OCI-LY1 (cell line): ENCODE data around the gene MYBBP1A.

ENCODE experiments used
- EZH2 ChIP-seq: fragments of 200-600 bp; sonication (generic), shearing (Covaris generic); IDR thresholded peaks from 2 replicates; pipeline ENCODE4 v1.8.0; 2017; ENCODE audit warnings: borderline replicate concordance, mixed run types, mild to moderate bottlenecking, antibody characterized with exemption, low read length, moderate library complexity, mixed read lengths
- TF ChIP-seq, protein P1 (sequence below): fragments of 200-600 bp; sonication (generic), shearing (Covaris generic); IDR thresholded peaks from 2 replicates; pipeline ENCODE4 v1.5.1; 2017; ENCODE audit warnings: mild to moderate bottlenecking, antibody characterized with exemption, low read length, moderate library complexity, mixed read lengths

DNA sequence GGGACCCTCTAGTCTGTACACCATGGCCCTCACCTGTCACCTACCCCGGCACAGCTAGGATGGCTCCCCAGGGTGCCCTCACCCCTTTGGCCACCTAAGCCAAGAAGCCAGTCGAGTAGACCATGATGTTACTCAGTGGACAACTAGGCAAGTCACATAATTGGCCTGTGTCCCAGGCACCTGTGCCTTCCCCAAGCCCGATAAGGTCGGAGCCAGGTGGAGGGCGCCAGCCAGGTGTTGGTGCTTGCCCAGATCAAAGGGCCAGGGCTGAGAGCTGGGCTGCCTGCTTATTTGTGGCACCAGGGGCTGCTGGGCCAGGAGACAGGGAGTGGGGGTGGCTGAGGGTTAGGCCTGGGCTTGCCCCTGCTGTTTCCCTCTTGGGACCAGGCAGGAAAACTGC lies 39.7 kb downstream of the MYBBP1A start:
- TF ChIP-seq, protein P1, sequence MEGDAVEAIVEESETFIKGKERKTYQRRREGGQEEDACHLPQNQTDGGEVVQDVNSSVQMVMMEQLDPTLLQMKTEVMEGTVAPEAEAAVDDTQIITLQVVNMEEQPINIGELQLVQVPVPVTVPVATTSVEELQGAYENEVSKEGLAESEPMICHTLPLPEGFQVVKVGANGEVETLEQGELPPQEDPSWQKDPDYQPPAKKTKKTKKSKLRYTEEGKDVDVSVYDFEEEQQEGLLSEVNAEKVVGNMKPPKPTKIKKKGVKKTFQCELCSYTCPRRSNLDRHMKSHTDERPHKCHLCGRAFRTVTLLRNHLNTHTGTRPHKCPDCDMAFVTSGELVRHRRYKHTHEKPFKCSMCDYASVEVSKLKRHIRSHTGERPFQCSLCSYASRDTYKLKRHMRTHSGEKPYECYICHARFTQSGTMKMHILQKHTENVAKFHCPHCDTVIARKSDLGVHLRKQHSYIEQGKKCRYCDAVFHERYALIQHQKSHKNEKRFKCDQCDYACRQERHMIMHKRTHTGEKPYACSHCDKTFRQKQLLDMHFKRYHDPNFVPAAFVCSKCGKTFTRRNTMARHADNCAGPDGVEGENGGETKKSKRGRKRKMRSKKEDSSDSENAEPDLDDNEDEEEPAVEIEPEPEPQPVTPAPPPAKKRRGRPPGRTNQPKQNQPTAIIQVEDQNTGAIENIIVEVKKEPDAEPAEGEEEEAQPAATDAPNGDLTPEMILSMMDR = no peak
- TF ChIP-seq EZH2 = no peak
